HUES6 (cell line): ENCODE results near the gene DDX39B.
A peak's percentile ranks its signal among the peaks of the same experiment; 100 is the strongest.

ENCODE experiments used
- H3K27ac ChIP-seq: 2 replicates; pipeline ENCODE4 v1.7.0; 2013; ENCODE audit warnings: low read depth, mild to moderate bottlenecking, low read length, inconsistent platforms
- H3K27me3 ChIP-seq: 2 replicates; pipeline ENCODE4 v1.6.1; 2013; ENCODE audit warnings: low read length; ENCODE audit not compliant: control insufficient read depth, insufficient read depth
- H3K36me3 ChIP-seq: 2 replicates; pipeline ENCODE4 v1.6.1; 2013; ENCODE audit warnings: low read length; ENCODE audit not compliant: control insufficient read depth, insufficient read depth
- H3K4me1 ChIP-seq: 2 replicates; pipeline ENCODE4 v1.6.1; 2013; ENCODE audit warnings: low read length; ENCODE audit not compliant: control insufficient read depth, insufficient read depth
- H3K4me3 ChIP-seq: 2 replicates; pipeline ENCODE4 v1.5.1; 2013; ENCODE audit warnings: low read depth, low read length
- H3K9ac ChIP-seq: one replicate; pipeline ENCODE4 v1.6.1; 2013; ENCODE audit warnings: mild to moderate bottlenecking, low read length
- H3K9me3 ChIP-seq: 2 replicates; pipeline ENCODE4 v1.6.1; 2013; ENCODE audit warnings: low read depth, low read length; ENCODE audit not compliant: control insufficient read depth, insufficient read depth

Gene DDX39B

DNA sequence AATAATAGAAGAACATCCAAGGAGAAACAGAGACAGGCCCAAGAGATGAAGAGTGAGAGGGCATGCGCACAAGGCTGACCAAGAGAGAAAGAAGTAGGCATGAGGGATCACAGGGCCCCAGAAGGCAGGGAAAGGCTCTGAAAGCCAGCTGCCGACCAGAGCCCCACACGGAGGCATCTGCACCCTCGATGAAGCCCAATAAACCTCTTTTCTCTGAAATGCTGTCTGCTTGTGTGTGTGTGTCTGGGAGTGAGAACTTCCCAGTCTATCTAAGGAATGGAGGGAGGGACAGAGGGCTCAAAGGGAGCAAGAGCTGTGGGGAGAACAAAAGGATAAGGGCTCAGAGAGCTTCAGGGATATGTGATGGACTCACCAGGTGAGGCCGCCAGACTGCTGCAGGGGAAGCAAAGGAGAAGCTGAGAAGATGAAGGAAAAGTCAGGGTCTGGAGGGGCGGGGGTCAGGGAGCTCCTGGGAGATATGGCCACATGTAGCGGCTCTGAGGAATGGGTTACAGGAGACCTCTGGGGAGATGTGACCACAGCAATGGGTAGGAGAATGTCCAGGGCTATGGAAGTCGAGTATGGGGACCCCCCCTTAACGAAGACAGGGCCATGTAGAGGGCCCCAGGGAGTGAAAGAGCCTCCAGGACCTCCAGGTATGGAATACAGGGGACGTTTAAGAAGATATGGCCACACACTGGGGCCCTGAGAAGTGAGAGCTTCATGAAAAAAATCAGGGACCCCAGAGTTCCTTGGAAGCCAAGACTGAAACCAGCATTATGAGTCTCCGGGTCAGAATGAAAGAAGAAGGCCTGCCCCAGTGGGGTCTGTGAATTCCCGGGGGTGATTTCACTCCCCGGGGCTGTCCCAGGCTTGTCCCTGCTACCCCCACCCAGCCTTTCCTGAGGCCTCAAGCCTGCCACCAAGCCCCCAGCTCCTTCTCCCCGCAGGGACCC, 32.6 kb upstream of the DDX39B start:
- H3K4me1 ChIP-seq, result peaks cover 25% of the 10 kb centered on the region
- H3K9ac ChIP-seq, result no peak overlapping the region
- H3K27me3 ChIP-seq, result peaks cover 11% of the 10 kb centered on the region; the same call in 1 of the 2 replicates
- no peaks in the 10 kb centered on the region for H3K36me3 ChIP-seq
- no peak overlapping the region for H3K4me3 ChIP-seq
- no peak overlapping the region for H3K27ac ChIP-seq
- no peaks in the 10 kb centered on the region for H3K9me3 ChIP-seq

DNA sequence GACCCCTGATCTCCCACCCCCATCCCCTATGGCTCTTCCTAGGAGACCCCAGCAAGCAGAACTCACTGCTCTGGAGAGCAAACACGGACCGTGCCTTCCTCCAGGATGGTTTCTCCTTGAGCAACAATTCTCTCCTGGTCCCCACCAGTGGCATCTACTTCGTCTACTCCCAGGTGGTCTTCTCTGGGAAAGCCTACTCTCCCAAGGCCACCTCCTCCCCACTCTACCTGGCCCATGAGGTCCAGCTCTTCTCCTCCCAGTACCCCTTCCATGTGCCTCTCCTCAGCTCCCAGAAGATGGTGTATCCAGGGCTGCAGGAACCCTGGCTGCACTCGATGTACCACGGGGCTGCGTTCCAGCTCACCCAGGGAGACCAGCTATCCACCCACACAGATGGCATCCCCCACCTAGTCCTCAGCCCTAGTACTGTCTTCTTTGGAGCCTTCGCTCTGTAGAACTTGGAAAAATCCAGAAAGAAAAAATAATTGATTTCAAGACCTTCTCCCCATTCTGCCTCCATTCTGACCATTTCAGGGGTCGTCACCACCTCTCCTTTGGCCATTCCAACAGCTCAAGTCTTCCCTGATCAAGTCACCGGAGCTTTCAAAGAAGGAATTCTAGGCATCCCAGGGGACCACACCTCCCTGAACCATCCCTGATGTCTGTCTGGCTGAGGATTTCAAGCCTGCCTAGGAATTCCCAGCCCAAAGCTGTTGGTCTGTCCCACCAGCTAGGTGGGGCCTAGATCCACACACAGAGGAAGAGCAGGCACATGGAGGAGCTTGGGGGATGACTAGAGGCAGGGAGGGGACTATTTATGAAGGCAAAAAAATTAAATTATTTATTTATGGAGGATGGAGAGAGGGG, 31.7 kb upstream of the DDX39B start:
- Histone ChIP-seq H3K9me3 (no peaks in the 10 kb centered on the region), H3K27me3 (peaks cover 11% of the 10 kb centered on the region; the same call in 1 of the 2 replicates), H3K9ac (no peak overlapping the region), H3K27ac (no peak overlapping the region), H3K4me3 (no peak overlapping the region), H3K4me1 (peaks cover 17% of the 10 kb centered on the region), H3K36me3 (no peaks in the 10 kb centered on the region)

DNA sequence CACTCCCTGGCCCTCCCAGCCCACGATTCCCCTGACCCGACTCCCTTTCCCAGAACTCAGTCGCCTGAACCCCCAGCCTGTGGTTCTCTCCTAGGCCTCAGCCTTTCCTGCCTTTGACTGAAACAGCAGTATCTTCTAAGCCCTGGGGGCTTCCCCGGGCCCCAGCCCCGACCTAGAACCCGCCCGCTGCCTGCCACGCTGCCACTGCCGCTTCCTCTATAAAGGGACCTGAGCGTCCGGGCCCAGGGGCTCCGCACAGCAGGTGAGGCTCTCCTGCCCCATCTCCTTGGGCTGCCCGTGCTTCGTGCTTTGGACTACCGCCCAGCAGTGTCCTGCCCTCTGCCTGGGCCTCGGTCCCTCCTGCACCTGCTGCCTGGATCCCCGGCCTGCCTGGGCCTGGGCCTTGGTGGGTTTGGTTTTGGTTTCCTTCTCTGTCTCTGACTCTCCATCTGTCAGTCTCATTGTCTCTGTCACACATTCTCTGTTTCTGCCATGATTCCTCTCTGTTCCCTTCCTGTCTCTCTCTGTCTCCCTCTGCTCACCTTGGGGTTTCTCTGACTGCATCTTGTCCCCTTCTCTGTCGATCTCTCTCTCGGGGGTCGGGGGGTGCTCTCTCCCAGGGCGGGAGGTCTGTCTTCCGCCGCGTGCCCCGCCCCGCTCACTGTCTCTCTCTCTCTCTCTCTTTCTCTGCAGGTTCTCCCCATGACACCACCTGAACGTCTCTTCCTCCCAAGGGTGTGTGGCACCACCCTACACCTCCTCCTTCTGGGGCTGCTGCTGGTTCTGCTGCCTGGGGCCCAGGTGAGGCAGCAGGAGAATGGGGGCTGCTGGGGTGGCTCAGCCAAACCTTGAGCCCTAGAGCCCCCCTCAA, 30.5 kb upstream of the DDX39B start, which contains the start of gene LTA:
Gene LTA, plus strand, starts transcription at position 249 of the 871 bp plus-strand sequence. Its CDS starts 454 bp downstream, at position 703.
- Histone ChIP-seq H3K36me3 (no peaks in the 10 kb centered on the region), H3K4me1 (peaks cover 18% of the 10 kb centered on the region), H3K4me3 (no peak within 1 kb of the TSS), H3K9me3 (no peaks in the 10 kb centered on the region), H3K9ac (no peak within 1 kb of the TSS), H3K27me3 (peaks cover 11% of the 10 kb centered on the region; the same call in 1 of the 2 replicates), H3K27ac (no peak within 1 kb of the TSS)

DNA sequence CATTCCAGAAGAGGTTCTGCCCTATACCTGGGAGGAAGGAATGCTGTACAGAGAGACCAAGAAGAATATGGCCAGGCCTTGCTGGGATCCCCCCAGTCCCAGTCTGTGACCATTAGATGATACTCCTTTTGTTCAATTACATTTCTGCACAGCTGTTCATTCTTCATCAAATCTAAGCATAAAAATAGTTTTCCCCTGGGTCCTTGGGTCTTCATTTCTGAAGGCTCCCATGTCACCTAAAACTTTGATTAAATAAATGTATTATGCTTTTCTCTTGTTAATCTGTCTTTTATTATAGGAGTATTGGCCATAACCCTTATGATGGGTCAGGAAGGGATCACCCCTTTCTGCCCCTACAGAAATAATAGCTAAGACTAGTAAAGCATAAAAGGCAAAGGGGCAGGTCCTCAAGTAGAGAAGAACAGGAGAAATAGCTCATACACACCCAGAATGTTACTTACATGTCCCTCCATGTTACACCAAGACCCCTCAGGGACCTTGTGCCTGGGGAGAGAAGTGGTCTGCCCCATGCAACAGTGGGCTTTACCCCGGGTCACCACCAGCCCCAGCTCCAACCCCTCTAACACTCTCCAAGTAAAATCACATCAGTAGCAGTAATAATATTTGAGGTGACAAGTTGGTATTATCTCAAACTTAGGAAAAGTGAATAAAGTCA, 28.2 kb upstream of the DDX39B start:
- Histone ChIP-seq H3K27me3 (no peaks in the 10 kb centered on the region), H3K9me3 (no peaks in the 10 kb centered on the region), H3K9ac (no peak overlapping the region), H3K4me3 (no peak overlapping the region), H3K4me1 (peaks cover 12% of the 10 kb centered on the region), H3K27ac (no peak overlapping the region), H3K36me3 (no peaks in the 10 kb centered on the region)

DNA sequence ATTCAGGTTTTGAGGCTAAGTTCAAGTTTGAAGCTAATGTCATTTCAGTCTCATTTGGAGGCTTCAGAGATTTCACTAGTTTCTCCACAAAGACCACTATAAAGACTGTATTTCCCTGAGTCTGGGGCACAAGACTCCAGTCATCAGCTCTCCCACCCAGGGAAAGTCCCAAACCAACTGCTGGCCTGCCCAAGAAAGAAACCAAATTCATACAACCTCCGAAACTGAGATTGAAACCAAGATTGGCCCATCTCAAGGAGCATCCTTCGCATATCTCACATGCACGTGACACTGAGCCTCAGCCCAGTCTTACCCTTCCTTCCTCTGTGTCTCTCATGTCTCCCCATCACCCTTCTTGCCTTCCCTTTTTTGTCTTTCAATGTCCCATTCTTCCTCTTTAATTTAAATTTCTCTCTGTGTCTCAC, 26.7 kb upstream of the DDX39B start:
- peaks cover 6% of the 10 kb centered on the region for H3K4me1 ChIP-seq
- H3K27me3 ChIP-seq, result no peaks in the 10 kb centered on the region
- no peak overlapping the region for H3K27ac ChIP-seq
- H3K4me3 ChIP-seq, result no peak overlapping the region
- no peaks in the 10 kb centered on the region for H3K9me3 ChIP-seq
- H3K9ac ChIP-seq, result no peak overlapping the region
- no peaks in the 10 kb centered on the region for H3K36me3 ChIP-seq

DNA sequence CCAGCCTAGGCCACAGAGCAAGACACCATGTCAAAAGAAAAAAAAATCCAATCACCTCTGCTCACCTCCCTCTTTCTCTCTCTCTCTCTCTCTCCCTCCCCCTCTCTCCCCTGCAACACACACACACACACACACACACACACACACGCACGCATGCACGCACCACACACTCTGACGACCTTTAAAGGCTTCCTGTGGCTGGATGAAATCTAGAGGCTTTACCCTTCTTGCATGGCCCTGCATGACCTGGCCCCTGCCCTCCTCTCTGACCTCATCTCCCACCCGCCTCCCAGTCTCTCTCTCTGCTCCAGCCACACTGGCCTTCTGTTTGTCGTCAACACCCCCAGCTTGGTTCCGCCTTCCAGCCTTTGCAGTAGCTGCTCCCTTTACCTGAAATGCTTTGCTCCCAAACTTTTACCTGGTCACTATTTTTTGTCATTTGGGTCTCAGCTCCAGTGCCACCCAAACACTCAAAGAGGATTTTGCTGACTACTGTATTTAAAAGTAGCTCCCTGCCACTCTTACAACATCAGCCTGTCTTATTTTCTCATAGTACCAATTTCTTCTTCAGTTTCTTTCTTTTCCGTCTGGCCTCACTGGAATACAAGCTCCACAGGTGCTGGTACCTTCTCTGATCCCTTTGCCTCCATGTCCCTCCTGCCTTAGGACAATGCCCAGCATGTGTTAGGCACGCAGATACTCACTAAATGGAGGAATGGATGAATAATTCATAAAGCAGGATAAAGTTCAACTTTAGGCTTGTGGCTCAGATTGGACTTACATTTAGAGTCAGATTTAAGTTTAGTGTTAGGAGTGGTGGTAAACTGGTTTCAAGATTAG, 25.9 kb upstream of the DDX39B start:
- H3K9me3 ChIP-seq, result no peaks in the 10 kb centered on the region
- no peak overlapping the region for H3K4me3 ChIP-seq
- no peaks in the 10 kb centered on the region for H3K36me3 ChIP-seq
- H3K9ac ChIP-seq, result no peak overlapping the region
- H3K4me1 ChIP-seq, result peaks cover 6% of the 10 kb centered on the region
- H3K27ac ChIP-seq, result no peak overlapping the region
- no peaks in the 10 kb centered on the region for H3K27me3 ChIP-seq

DNA sequence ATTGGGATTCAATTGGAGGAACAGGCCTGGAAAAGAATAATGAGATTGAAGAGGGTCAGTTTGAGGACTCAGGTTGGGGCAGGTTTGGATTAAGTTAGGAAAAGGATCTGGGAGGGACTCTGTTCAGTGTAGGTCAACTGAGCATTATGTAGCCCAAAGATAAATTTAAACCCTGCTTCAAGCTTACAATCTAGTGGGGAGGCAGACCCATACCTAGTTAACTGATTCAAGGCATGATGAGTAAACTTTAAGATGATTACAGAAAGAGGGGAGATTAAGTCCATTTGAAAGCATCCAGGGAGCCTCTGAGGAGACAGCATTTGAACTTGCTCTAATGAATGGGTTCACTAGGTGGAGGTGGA, 18.9 kb upstream of the DDX39B start:
- H3K27me3 ChIP-seq, result no peaks in the 10 kb centered on the region
- no peaks in the 10 kb centered on the region for H3K9me3 ChIP-seq
- no peak overlapping the region for H3K4me3 ChIP-seq
- peaks cover 34% of the 10 kb centered on the region for H3K36me3 ChIP-seq
- H3K9ac ChIP-seq, result no peak overlapping the region
- no peak overlapping the region for H3K27ac ChIP-seq
- peaks cover 14% of the 10 kb centered on the region; the same call in 1 of the 2 replicates for H3K4me1 ChIP-seq

DNA sequence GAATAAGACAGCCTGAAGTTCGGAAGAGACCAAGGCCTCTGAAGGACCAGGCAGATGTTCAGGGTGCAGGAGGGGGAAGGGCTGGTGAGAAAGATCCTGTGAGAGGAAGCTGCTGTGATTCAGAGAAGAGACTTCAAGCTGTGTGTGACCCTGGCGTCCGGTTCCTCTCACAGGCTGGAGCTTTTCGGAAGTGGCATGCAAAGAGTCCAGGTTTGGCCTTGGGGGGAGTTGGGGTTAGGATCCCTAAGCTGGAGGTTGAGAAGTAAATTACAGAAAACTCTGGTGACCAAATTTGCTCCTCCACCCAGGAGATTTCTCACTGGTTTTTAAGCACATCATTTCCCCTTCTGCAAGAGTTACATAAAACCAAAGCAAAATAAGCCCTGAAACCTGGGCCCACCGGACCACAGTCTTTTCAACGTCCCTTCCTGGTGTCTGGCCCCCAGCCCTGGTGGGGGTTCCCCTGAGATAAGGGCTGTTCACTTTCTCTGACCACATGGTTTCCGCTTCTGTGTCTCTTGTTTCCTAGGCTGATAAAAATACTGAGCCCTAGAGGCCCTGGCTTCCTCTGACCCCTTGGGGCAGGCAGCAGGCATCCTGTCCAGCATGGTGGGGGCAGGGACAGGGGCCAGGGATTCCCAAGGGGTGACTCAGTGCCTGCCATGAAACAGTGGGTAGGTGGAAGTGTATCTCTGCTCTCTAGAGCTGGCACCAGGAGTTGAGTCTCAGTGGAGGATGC, 18.3 kb upstream of the DDX39B start:
- peaks cover 14% of the 10 kb centered on the region; the same call in 1 of the 2 replicates for H3K4me1 ChIP-seq
- H3K27me3 ChIP-seq, result no peaks in the 10 kb centered on the region
- H3K27ac ChIP-seq, result peak overlapping the region; percentile 10; the same call in 1 of the 2 replicates
- H3K4me3 ChIP-seq, result no peak overlapping the region
- H3K9ac ChIP-seq, result peak overlapping the region; percentile 56
- peaks cover 34% of the 10 kb centered on the region for H3K36me3 ChIP-seq
- no peaks in the 10 kb centered on the region for H3K9me3 ChIP-seq

DNA sequence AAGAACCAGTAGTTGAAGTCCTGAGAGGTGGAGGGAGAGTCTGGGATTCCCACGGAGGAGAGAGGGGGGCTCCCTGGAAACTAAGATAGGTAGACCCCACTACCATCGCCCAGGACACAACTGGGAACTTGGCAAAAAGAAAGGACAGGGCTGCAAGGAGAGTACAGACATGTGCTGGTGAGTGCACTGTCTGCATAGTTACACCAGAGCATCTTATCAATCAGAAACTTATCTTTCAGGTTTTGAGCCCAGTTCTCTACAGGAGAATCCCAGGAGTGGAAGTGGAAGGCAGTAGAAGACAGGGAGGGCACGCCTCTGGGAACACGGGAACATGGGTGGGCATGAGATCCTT, 17.8 kb upstream of the DDX39B start:
- Histone ChIP-seq H3K9me3 (no peaks in the 10 kb centered on the region), H3K27ac (peak overlapping the region; percentile 10; the same call in 1 of the 2 replicates), H3K4me3 (no peak overlapping the region), H3K9ac (peak overlapping the region; percentile 56), H3K4me1 (peaks cover 14% of the 10 kb centered on the region; the same call in 1 of the 2 replicates), H3K36me3 (peaks cover 34% of the 10 kb centered on the region), H3K27me3 (no peaks in the 10 kb centered on the region)
